Subcutaneous abdominal adipose tissue (tissue), 5 donors: ENCODE data around the gene ZBTB7B.

Experiments used
- H3K27ac ChIP-seq: one replicate; pipeline ENCODE4 v1.7.0; 2013; ENCODE audit warnings: low read depth, mild to moderate bottlenecking, inconsistent platforms, low read length, moderate library complexity
- H3K27me3 ChIP-seq, 5 donors: one replicate each; pipeline ENCODE4 v1.7.0; 2013; ENCODE audit warnings: low read length in 5 of 5, inconsistent platforms in 1 of 5; ENCODE audit not compliant: control insufficient read depth in 5 of 5, insufficient read depth in 4 of 5
- H3K36me3 ChIP-seq, 5 donors: one replicate each; pipeline ENCODE4 v1.7.0; 2013; ENCODE audit warnings: low read length in 5 of 5; ENCODE audit not compliant: control insufficient read depth in 5 of 5, insufficient read depth in 5 of 5
- H3K4me1 ChIP-seq, 5 donors: one replicate each; pipeline ENCODE4 v1.7.0; 2013; ENCODE audit warnings: low read length in 5 of 5, mild to moderate bottlenecking in 3 of 5, moderate library complexity in 1 of 5; ENCODE audit not compliant: control insufficient read depth in 5 of 5, insufficient read depth in 5 of 5
- H3K4me3 ChIP-seq, 5 donors: one replicate each; pipeline ENCODE4 v1.7.0; 2013; ENCODE audit warnings: low read length in 5 of 5, low read depth in 1 of 5
- H3K9ac ChIP-seq, 5 donors: one replicate each; pipeline ENCODE4 v1.7.0; 2013; ENCODE audit warnings: low read length in 5 of 5, mild to moderate bottlenecking in 4 of 5, moderate library complexity in 3 of 5
- H3K9me3 ChIP-seq, 5 donors: one replicate each; pipeline ENCODE4 v1.7.0; 2013; ENCODE audit warnings: low read length in 5 of 5; ENCODE audit not compliant: control insufficient read depth in 5 of 5
- donor health status: healthy.
- donor health status: healthy.
- donor health status: healthy.
- donor health status: healthy.
- donor health status: healthy.

ZBTB7B gene

DNA sequence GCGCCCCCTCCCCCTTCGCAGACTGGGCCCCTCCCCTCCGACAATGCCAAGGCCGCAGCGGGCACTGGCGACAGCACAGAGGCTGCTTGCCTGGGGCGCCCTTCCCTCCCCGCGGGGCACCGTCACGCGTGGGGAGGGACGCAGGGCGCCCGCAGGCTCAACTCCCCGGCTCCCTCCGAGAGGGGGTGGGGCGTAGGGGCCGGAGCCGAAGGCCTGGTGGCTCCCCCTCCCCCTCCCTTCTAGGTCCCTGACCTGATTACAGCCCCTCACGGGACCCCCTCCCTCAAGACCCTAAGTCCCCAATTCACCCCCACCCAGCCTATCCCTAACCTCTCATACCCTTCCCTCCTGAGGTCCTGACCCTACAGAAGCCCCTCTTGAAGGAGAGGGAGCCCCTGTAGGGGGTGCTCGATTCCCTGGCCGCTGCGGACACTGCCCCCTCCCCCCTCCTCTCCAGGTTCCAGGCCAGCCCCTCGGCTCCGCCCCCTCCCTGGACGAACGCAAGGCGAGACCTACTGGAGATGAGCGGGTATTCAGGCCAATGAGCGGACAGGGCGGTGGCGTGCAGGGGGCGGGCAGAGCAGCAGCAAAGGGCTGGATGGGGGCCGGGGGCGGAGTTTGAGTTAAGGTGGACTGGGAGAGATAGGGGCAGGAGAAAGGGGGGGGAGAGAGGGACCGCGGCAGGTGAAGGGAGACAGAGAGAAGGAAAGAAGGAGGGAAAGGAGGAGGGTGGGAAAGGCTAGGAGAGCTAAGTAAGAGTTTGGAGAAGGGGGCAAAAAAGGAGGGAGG, 733 bp upstream of the ZBTB7B start:
- Histone ChIP-seq H3K27me3 (no peaks in the 10 kb centered on the region), H3K27ac (peak overlapping the region; percentile 97), H3K36me3 (no peaks in the 10 kb centered on the region), H3K9ac (peak overlapping the region; percentile 11 to 91 (median 82)), H3K9me3 (no peaks in the 10 kb centered on the region), H3K4me3 (peak overlapping the region; percentile 77 to 97 (median 81)), H3K4me1 (peaks cover 6 to 79% (median 61%) of the 10 kb centered on the region in 5 donors)

GRCh38 chr1:155003227-155003765, 694 bp downstream of the ZBTB7B start:
- H3K4me1 ChIP-seq: peaks cover 7 to 81% (median 73%) of the 10 kb centered on the region in 5 donors
- no peaks in the 10 kb centered on the region for H3K9me3 ChIP-seq
- peak overlapping the region; percentile 97 for H3K27ac ChIP-seq
- peak overlapping the region; percentile 96 to 99 (median 97) for H3K4me3 ChIP-seq
- H3K9ac ChIP-seq: peak overlapping the region; percentile 89 to 97 (median 93)
- H3K27me3 ChIP-seq: no peaks in the 10 kb centered on the region
- no peaks in the 10 kb centered on the region for H3K36me3 ChIP-seq

DNA sequence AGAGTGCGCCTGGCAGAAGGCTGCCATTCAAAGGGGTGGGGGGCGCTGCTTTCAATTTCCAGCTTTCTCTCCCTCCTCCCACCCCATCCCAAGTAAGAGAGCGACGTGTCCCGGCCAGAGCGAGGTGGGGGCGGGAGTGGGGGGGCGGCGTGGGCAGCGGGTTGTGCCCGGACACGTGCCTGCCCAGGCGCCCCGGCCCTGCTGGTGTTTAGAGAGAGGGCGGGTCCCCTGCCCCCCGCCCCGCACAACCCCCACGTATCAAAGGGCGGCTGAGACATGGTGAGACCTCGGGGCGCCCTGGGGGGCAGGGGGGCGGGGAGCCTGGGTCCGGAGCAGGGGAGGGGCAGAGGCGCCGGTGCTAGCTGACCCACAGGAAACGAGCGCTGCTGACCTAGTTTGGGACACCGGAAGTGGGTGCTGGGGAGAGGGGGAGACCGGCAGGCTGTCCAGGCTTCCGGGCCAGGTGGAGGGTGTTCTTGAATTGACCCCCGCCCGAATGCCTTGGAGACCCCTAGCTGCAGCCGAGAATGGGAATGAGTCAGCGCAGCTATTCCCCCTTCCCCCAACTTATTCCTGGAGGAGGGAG, 1.3 kb downstream of the ZBTB7B start:
- peak overlapping the region; percentile 89 to 97 (median 93) for H3K9ac ChIP-seq
- no peaks in the 10 kb centered on the region for H3K36me3 ChIP-seq
- peaks cover 7 to 83% (median 75%) of the 10 kb centered on the region in 5 donors for H3K4me1 ChIP-seq
- H3K27me3 ChIP-seq: no peaks in the 10 kb centered on the region
- peak overlapping the region; percentile 97 for H3K27ac ChIP-seq
- no peaks in the 10 kb centered on the region for H3K9me3 ChIP-seq
- H3K4me3 ChIP-seq: peak overlapping the region; percentile 96 to 99 (median 97)

- peak overlapping the region; percentile 97 for H3K27ac ChIP-seq
- H3K4me1 ChIP-seq: peaks cover 5 to 83% (median 75%) of the 10 kb centered on the region in 5 donors
- H3K36me3 ChIP-seq: no peaks in the 10 kb centered on the region
- H3K27me3 ChIP-seq: no peaks in the 10 kb centered on the region
- H3K4me3 ChIP-seq: peak overlapping the region; percentile 88 to 99 (median 97)
- peak overlapping the region; percentile 82 to 97 (median 93) for H3K9ac ChIP-seq
- H3K9me3 ChIP-seq: no peaks in the 10 kb centered on the region
Measured at GRCh38 chr1:155004352-155005075, 1.9 kb downstream of the ZBTB7B start.

GRCh38 chr1:155005076-155006011, 2.7 kb downstream of the ZBTB7B start:
- H3K4me3 ChIP-seq: peak overlapping the region; percentile 22 to 99 (median 96)
- H3K27me3 ChIP-seq: no peaks in the 10 kb centered on the region
- peak overlapping the region; percentile 82 to 97 (median 93) for H3K9ac ChIP-seq
- H3K4me1 ChIP-seq: peaks cover 5 to 83% (median 75%) of the 10 kb centered on the region in 5 donors
- peak overlapping the region; percentile 97 for H3K27ac ChIP-seq
- no peaks in the 10 kb centered on the region for H3K9me3 ChIP-seq
- H3K36me3 ChIP-seq: no peaks in the 10 kb centered on the region

- no peaks in the 10 kb centered on the region for H3K9me3 ChIP-seq
- H3K27me3 ChIP-seq: no peaks in the 10 kb centered on the region
- peaks cover 0 to 4% (median 0%) of the 10 kb centered on the region in 5 donors for H3K36me3 ChIP-seq
- H3K27ac ChIP-seq: peak overlapping the region; percentile 97
- H3K9ac ChIP-seq: peak overlapping the region; percentile 58 to 84 (median 68)
- peaks cover 5 to 88% (median 81%) of the 10 kb centered on the region in 5 donors for H3K4me1 ChIP-seq
- peak overlapping the region in 2 of 5 donors; percentile 25 to 53 for H3K4me3 ChIP-seq
Measured at GRCh38 chr1:155006601-155007101, 4.0 kb downstream of the ZBTB7B start.

DNA sequence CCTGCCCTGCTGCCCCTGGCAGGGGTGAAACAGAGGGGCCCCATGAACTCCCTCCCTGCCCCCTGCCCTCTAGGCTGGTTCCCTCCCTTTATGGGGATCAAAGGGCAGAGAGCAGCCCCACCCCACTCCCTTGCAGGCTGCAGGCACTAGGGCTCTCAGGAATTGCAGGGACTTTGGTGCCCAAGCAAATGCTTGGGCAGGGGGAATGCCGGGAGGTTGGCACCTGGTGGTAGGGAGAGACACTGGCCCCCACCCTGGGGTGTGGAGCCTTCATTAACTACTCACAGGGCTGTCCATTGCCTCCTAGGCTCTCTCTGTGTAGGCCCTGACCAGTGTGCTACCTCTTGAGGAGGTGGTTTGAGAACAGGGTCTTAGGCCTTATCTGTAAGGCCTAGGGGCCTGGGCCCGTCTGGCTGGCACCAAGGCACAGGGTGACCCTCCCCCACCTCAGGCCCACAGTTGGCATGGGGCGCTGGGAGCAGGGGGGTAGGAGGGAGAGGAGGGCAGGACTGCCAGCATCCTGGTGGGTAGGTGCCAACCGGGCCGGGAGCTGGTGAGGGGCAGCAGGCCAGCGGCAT, 4.7 kb downstream of the ZBTB7B start:
- Histone ChIP-seq H3K4me1 (peaks cover 11 to 94% (median 87%) of the 10 kb centered on the region in 5 donors), H3K36me3 (peaks cover 0 to 4% (median 0%) of the 10 kb centered on the region in 5 donors), H3K27ac (peak overlapping the region; percentile 97), H3K27me3 (no peaks in the 10 kb centered on the region), H3K9ac (peak overlapping the region in 4 of 5 donors; percentile 33 to 80 (median 58)), H3K9me3 (no peaks in the 10 kb centered on the region), H3K4me3 (peak overlapping the region in 2 of 5 donors; percentile 17 to 53)

DNA sequence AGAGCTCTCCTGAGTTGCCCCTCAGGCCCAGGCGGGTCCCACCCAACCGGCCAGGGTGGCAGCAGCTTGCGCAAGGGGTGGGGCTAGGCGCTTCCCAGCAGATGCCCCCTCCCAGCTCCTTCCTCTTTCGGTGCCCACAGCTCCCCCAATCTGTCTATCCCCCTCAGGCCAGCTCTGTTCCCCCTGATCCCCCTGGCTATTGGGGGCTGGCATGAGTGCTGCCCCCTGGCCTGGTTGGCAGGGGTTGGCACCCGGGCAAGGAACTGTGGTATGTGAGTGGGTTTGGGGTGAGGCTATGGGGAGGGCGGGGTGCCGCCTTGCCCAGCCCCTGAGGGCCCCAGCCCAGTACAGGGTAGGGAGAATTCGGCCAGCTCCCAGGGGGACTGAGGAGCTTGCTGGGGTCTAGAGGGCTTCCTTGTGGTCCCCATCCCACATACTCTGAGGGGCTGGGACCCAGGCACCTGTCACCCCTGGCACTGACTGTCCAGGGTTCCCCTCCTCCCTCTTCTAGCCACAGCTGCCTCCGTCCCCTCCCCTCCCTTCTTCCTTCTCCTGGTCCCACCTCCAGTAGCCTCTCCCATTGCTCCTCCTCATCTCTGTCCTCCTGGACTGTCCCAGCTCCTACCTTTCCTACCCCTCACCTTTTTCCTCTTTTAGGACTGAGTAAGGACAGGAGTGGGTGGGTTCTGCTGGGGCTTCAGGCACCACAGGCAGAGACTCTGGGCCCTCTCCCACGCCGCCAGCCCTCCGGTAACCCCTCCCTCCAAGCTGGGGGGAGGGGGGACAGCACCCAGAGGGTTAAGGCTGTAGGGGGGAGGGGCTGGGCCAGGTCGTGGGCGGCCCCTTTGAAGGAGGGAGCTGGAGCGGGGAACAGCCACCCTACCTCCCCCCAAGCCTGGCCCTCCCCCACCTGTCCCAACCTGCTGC, 5.7 kb downstream of the ZBTB7B start:
- Histone ChIP-seq H3K36me3 (peaks cover 0 to 4% (median 0%) of the 10 kb centered on the region in 5 donors), H3K9ac (peak overlapping the region in 4 of 5 donors; percentile 33 to 80 (median 58)), H3K27ac (peak overlapping the region; percentile 97), H3K27me3 (no peaks in the 10 kb centered on the region), H3K4me3 (peak overlapping the region; percentile 13 to 53 (median 37)), H3K9me3 (no peaks in the 10 kb centered on the region), H3K4me1 (peaks cover 12 to 97% (median 92%) of the 10 kb centered on the region in 5 donors)
